ENCODE results near the gene PRDX6.
"Not testable (repeated sequence)": the region's sequence is repeated elsewhere in the genome, so short reads cannot be mapped to it uniquely, and the experiment has no call there.

PRDX6 gene

DNA sequence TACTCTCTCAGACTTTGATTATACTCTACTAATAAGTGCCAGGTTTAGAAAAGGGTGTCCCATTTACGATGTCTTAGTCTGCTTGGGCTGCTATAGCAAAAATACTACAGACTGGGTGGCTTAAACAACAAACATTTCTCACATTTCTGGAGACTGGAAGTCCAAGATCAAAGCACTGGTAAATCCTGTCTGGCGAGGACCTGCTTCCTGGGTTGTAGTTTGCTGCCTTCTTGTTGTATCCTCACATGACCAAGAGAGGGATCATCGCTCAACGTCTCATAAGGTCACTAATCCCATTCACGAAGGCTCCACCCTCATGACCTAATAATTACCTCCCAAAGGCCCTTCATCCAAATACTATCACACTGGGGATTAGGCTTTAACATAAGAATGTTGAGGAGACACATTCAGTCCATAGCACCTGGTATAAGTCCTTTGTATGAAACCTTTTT is 12.0 kb downstream of the PRDX6 start:
- H3K36me3 ChIP-seq (replicated peaks; ENCODE audit: insufficient read depth, low read length), result peaks cover 5% of the 10 kb centered on the region
- no peak overlapping the region for H3K4me3 ChIP-seq (ENCODE audit: low read length)
- H3K27ac ChIP-seq (ENCODE audit: low read length), result no peak overlapping the region
- no peak overlapping the region for H3K9ac ChIP-seq (ENCODE audit: low read length)
- H3F3A ChIP-seq (ENCODE audit: insufficient read depth, low read length), result no peaks in the 10 kb centered on the region
- H4K20me1 ChIP-seq (ENCODE audit: insufficient read depth, low read length), result no peaks in the 10 kb centered on the region
- TF ChIP-seq, protein P1, sequence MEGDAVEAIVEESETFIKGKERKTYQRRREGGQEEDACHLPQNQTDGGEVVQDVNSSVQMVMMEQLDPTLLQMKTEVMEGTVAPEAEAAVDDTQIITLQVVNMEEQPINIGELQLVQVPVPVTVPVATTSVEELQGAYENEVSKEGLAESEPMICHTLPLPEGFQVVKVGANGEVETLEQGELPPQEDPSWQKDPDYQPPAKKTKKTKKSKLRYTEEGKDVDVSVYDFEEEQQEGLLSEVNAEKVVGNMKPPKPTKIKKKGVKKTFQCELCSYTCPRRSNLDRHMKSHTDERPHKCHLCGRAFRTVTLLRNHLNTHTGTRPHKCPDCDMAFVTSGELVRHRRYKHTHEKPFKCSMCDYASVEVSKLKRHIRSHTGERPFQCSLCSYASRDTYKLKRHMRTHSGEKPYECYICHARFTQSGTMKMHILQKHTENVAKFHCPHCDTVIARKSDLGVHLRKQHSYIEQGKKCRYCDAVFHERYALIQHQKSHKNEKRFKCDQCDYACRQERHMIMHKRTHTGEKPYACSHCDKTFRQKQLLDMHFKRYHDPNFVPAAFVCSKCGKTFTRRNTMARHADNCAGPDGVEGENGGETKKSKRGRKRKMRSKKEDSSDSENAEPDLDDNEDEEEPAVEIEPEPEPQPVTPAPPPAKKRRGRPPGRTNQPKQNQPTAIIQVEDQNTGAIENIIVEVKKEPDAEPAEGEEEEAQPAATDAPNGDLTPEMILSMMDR (IDR thresholded peaks at IDR 0.05; ENCODE audit: low read length), result no peak
- TF ChIP-seq EZH2 (optimal IDR thresholded peaks at IDR 0.05; ENCODE audit: low read depth, low read length) (no peak), EZH2phosphoT487 (IDR thresholded peaks at IDR 0.05; ENCODE audit: low read length) (no peak)
- H3K79me2 ChIP-seq (ENCODE audit: low read length), result no peaks in the 10 kb centered on the region
- H3K27me3 ChIP-seq (replicated peaks; ENCODE audit: insufficient read depth, low read length), result no peaks in the 10 kb centered on the region
- H3K4me1 ChIP-seq (ENCODE audit: low read length), result no peaks in the 10 kb centered on the region
- H3K4me2 ChIP-seq (ENCODE audit: low read depth, low read length), result no peak overlapping the region
- no peaks in the 10 kb centered on the region for H3K9me3 ChIP-seq (replicated peaks; ENCODE audit: insufficient read depth, low read length)
- H2AFZ ChIP-seq (ENCODE audit: low read length), result no peak overlapping the region
- DNase-seq, result no peak
- no peaks in the 10 kb centered on the region for H3K9me2 ChIP-seq (replicated peaks; ENCODE audit: insufficient read depth, low read length)

DNA sequence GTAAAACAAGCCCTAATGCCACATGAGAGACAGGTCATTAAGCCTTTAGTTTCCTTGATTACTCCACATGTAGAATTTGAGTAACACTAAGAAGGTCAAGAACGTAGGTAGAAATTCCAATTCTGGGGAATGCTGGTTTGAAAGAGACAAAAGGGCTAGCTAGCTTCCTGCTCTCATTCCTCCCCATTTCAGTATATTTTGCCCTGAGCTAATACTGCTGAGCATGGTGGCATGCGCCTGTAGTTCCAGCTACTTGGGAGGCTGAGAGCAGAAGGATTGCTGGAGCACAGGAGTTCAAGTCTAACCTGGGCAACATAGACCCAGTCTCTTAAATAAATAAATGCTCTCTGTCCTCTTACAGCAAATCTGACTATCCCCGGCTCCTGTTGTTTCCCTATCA is 12.8 kb downstream of the PRDX6 start:
- Histone ChIP-seq H3F3A (ENCODE audit: insufficient read depth, low read length) (no peaks in the 10 kb centered on the region), H3K4me2 (ENCODE audit: low read depth, low read length) (no peak overlapping the region), H3K36me3 (replicated peaks; ENCODE audit: insufficient read depth, low read length) (no peaks in the 10 kb centered on the region; the same call in 1 of the 2 replicates), H3K27ac (ENCODE audit: low read length) (no peak overlapping the region), H3K9me2 (replicated peaks; ENCODE audit: insufficient read depth, low read length) (no peaks in the 10 kb centered on the region), H4K20me1 (ENCODE audit: insufficient read depth, low read length) (no peaks in the 10 kb centered on the region), H2AFZ (ENCODE audit: low read length) (no peak overlapping the region), H3K4me3 (ENCODE audit: low read length) (no peak overlapping the region), H3K9ac (ENCODE audit: low read length) (no peak overlapping the region), H3K79me2 (ENCODE audit: low read length) (no peaks in the 10 kb centered on the region), H3K27me3 (replicated peaks; ENCODE audit: insufficient read depth, low read length) (no peaks in the 10 kb centered on the region), H3K4me1 (ENCODE audit: low read length) (no peaks in the 10 kb centered on the region), H3K9me3 (replicated peaks; ENCODE audit: insufficient read depth, low read length) (no peaks in the 10 kb centered on the region)
- TF ChIP-seq, protein P1 (IDR thresholded peaks at IDR 0.05; ENCODE audit: low read length), result no peak
- TF ChIP-seq EZH2 (optimal IDR thresholded peaks at IDR 0.05; ENCODE audit: low read depth, low read length) (no peak), EZH2phosphoT487 (IDR thresholded peaks at IDR 0.05; ENCODE audit: low read length) (no peak)
- no peak for DNase-seq

DNA sequence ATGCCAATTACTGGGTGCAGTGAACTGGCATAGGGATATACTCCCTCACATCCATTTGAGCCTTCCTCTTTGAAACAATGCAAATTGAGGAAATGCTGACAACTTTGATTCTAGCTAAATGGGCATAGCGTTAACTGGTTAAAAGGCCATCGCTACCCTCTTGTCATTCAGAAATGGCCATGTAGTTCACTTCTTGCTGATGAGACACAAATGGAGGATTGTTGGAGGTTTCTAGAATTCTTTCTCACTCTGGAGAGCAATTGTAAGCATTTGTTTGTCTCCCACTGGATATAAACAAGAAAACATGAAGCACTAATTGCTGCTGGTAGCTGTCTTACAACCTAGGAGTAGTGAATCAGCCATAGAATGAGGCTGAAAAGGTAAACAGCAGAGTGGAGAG is 14.4 kb downstream of the PRDX6 start:
- Histone ChIP-seq H3K27me3 (replicated peaks; ENCODE audit: insufficient read depth, low read length) (no peaks in the 10 kb centered on the region), H2AFZ (ENCODE audit: low read length) (no peak overlapping the region), H3K4me2 (ENCODE audit: low read depth, low read length) (no peak overlapping the region), H3K9me2 (replicated peaks; ENCODE audit: insufficient read depth, low read length) (no peaks in the 10 kb centered on the region), H3K4me3 (ENCODE audit: low read length) (no peak overlapping the region), H3K9ac (ENCODE audit: low read length) (no peak overlapping the region), H3K4me1 (ENCODE audit: low read length) (no peaks in the 10 kb centered on the region), H3F3A (ENCODE audit: insufficient read depth, low read length) (no peaks in the 10 kb centered on the region), H4K20me1 (ENCODE audit: insufficient read depth, low read length) (no peaks in the 10 kb centered on the region), H3K9me3 (replicated peaks; ENCODE audit: insufficient read depth, low read length) (no peaks in the 10 kb centered on the region), H3K27ac (ENCODE audit: low read length) (no peak overlapping the region), H3K36me3 (replicated peaks; ENCODE audit: insufficient read depth, low read length) (no peaks in the 10 kb centered on the region; the same call in 1 of the 2 replicates), H3K79me2 (ENCODE audit: low read length) (no peaks in the 10 kb centered on the region)
- no peak for TF ChIP-seq EZH2phosphoT487 (IDR thresholded peaks at IDR 0.05; ENCODE audit: low read length)
- no peak for DNase-seq

DNA sequence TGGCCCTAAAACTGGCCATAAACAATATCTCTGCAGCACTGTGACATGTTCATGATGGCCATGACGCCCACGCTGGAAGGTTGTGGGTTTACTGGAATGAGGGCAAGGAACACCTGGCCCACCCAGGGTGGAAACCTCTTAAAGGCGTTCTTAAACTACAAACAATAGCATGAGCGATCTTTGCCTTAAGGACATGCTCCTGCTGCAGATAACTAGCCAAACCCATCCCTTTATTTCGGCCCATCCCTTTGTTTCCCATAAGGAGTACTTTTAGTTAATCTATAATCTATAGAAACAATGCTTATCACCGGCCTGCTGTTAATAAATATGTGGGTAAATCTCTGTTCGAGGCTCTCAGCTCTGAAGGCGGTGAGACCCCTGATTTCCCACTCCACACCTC is 16.0 kb downstream of the PRDX6 start:
- H3K27ac ChIP-seq (ENCODE audit: low read length); H3K9me3 ChIP-seq (replicated peaks; ENCODE audit: insufficient read depth, low read length); H3K9ac ChIP-seq (ENCODE audit: low read length); DNase-seq; H3K4me1 ChIP-seq (ENCODE audit: low read length); H3F3A ChIP-seq (ENCODE audit: insufficient read depth, low read length); H3K79me2 ChIP-seq (ENCODE audit: low read length); H3K4me2 ChIP-seq (ENCODE audit: low read depth, low read length); H2AFZ ChIP-seq (ENCODE audit: low read length); H3K27me3 ChIP-seq (replicated peaks; ENCODE audit: insufficient read depth, low read length); H4K20me1 ChIP-seq (ENCODE audit: insufficient read depth, low read length); H3K9me2 ChIP-seq (replicated peaks; ENCODE audit: insufficient read depth, low read length); H3K4me3 ChIP-seq (ENCODE audit: low read length); H3K36me3 ChIP-seq (replicated peaks; ENCODE audit: insufficient read depth, low read length): not testable (repeated sequence)
